HepG2 (cell line): ENCODE measurements around the gene IPO8. TPM values are rescaled to one million over a fixed set of nuclear protein-coding genes. Genes with fewer than 3 reads are reported as not detected.

Source experiments
- CREB1 ChIP-seq, 2 experiments: fragments of 450-650 bp in 1 of 2; IDR thresholded peaks; 2 replicates each; pipeline ENCODE4 v1.6.1; 2016 to 2017; ENCODE audit warnings: control low read depth in 1 of 2, mild to moderate bottlenecking in 1 of 2, missing compliant biosample characterization in 1 of 2, missing genetic modification characterization in 1 of 2
- ETV6 ChIP-seq: sonication (generic); formaldehyde crosslinking; conservative IDR thresholded peaks from 2 replicates; pipeline ENCODE4 v1.4.0; 2020; ENCODE audit warnings: missing genetic modification reagents
- MAFF ChIP-seq: IDR thresholded peaks from 2 replicates; pipeline ENCODE4 v1.6.1; 2011; ENCODE audit warnings: low read depth, low read length, improper control_type of control experiment
- MBNL3 ChIP-seq: fragments of 250-450 bp; sonication (Bioruptor Pico); conservative IDR thresholded peaks from 2 replicates; pipeline ENCODE4 v1.8.0; 2022; ENCODE audit warnings: mild to moderate bottlenecking, inconsistent platforms
- NBN ChIP-seq: fragments of 450-650 bp; conservative IDR thresholded peaks from 2 replicates; pipeline ENCODE4 v1.6.1; 2017
- NR1H2 ChIP-seq: sonication (generic); formaldehyde crosslinking; IDR thresholded peaks from 2 replicates; pipeline ENCODE4 v1.8.1; 2022; ENCODE audit warnings: low read depth, missing genetic modification reagents, borderline replicate concordance
- RBM39 ChIP-seq: fragments of 200-400 bp; formaldehyde crosslinking; IDR thresholded peaks from one replicate; pipeline ENCODE4 v1.6.1; 2018; ENCODE audit warnings: antibody characterized with exemption, mild to moderate bottlenecking, low read depth, low read length; ENCODE audit not compliant: poor library complexity, severe bottlenecking
- SRY ChIP-seq: sonication (generic); formaldehyde crosslinking; IDR thresholded peaks from 2 replicates; pipeline ENCODE4 v1.8.0; 2022; ENCODE audit warnings: mild to moderate bottlenecking, missing genetic modification reagents
- TARDBP ChIP-seq: sonication (generic); formaldehyde crosslinking; IDR thresholded peaks from 2 replicates; pipeline ENCODE4 v1.8.0; 2022; ENCODE audit warnings: mild to moderate bottlenecking, missing genetic modification reagents
- WIZ ChIP-seq: sonication (generic); formaldehyde crosslinking; IDR thresholded peaks from 2 replicates; pipeline ENCODE4 v1.5.1; 2020; ENCODE audit warnings: mild to moderate bottlenecking, missing genetic modification reagents
- ZNF205 ChIP-seq: IDR thresholded peaks from 2 replicates; pipeline ENCODE4 v1.6.1; 2018; ENCODE audit warnings: missing biosample characterization, missing genetic modification reagents
- ZNF230 ChIP-seq: sonication (generic); formaldehyde crosslinking; IDR thresholded peaks from 2 replicates; pipeline ENCODE4 v1.4.0; 2020; ENCODE audit warnings: mild to moderate bottlenecking, missing genetic modification reagents
- ZNF441 ChIP-seq: sonication (generic); formaldehyde crosslinking; IDR thresholded peaks from 2 replicates; pipeline ENCODE4 v1.7.0; 2021; ENCODE audit warnings: missing genetic modification reagents, borderline replicate concordance
- ZNF670 ChIP-seq: sonication (generic); formaldehyde crosslinking; IDR thresholded peaks from 2 replicates; pipeline ENCODE4 v1.8.0; 2022; ENCODE audit warnings: mild to moderate bottlenecking, missing genetic modification reagents, borderline replicate concordance
- ZNF747 ChIP-seq: sonication (generic); formaldehyde crosslinking; IDR thresholded peaks from 2 replicates; pipeline ENCODE4 v1.8.1; 2023; ENCODE audit warnings: missing genetic modification reagents, mild to moderate bottlenecking, borderline replicate concordance
- ZNF773 ChIP-seq: sonication (generic); formaldehyde crosslinking; IDR thresholded peaks from 2 replicates; pipeline ENCODE4 v1.4.0; 2020; ENCODE audit warnings: missing genetic modification reagents, borderline replicate concordance
- ZNF83 ChIP-seq: sonication (generic); formaldehyde crosslinking; IDR thresholded peaks from 2 replicates; pipeline ENCODE4 v1.4.0; 2020; ENCODE audit warnings: missing genetic modification reagents, mild to moderate bottlenecking, borderline replicate concordance
- polyA plus RNA-seq, 8 experiments: library from polyadenylated mRNA; depleted of rRNA in 3 of 8; stranded (reverse) in 7 of 8; unstranded in 1 of 8; fragments of >200 nt; fragmentation: Illumina TruSeq in 4 of 8; extraction: Trizol in 4 of 8; gene quantifications; 2 replicates each; pipeline versions ENCODE4 v1.2.1 to v1.2.3, GENCODE V29; 2011 to 2016; ENCODE audit warnings: low read depth in 4 of 8, missing spikeins in 1 of 8, mixed read lengths in 1 of 8; ENCODE audit not compliant: insufficient read depth in 1 of 8
- total RNA-seq, 5 experiments: library from RNA; depleted of rRNA; stranded (reverse); fragments of >200 nt; fragmentation: Illumina TruSeq; extraction: Trizol; gene quantifications; 2 replicates each; pipeline ENCODE4 v1.2.3, GENCODE V29; 2016; ENCODE audit warnings: low read depth in 1 of 5
- TF ChIP-seq, protein P1 (sequence below): sonication (generic); formaldehyde crosslinking; IDR thresholded peaks from 2 replicates; pipeline ENCODE4; 2020; ENCODE audit warnings: missing genetic modification reagents, mild to moderate bottlenecking, borderline replicate concordance
- TF ChIP-seq, protein P2 (sequence below): IDR thresholded peaks from 2 replicates; pipeline ENCODE4 v1.6.1; 2016; ENCODE audit warnings: low read depth
- TF ChIP-seq, protein P3 (sequence below): sonication (generic); formaldehyde crosslinking; IDR thresholded peaks from 2 replicates; pipeline ENCODE4 v1.5.1; 2020; ENCODE audit warnings: mild to moderate bottlenecking, missing genetic modification reagents, borderline replicate concordance
- TF ChIP-seq, protein P4 (sequence below): sonication (generic); formaldehyde crosslinking; IDR thresholded peaks from 2 replicates; pipeline ENCODE4 v1.5.0; 2020; ENCODE audit warnings: missing genetic modification reagents, mild to moderate bottlenecking, borderline replicate concordance

The IPO8 gene
- total and polyA plus RNA-seq, 2 of the 13 experiments (the other 11 are each of a cell fraction or from before 2014, with no cell fraction given), result 6.3 to 21.8 TPM

DNA sequence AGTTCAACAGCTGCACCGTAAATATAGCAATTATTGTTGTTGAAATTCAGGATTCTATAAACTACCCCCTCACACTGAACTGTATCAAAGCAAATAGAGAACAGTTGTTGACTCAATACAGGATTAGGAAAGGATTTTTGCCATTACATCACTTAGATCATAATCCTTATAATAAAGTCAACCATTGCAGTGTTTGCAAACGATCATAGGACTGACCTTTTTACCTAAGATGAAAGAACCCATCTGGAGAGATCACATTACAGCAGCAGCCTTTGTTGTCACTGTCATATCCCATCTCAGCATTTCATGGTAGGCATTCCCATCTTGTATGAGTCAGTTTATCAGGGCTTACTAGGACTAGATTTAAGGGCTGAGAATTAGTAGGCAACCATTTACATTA lies 96.1 kb downstream of the IPO8 start (continued):
- TF ChIP-seq, protein P1, sequence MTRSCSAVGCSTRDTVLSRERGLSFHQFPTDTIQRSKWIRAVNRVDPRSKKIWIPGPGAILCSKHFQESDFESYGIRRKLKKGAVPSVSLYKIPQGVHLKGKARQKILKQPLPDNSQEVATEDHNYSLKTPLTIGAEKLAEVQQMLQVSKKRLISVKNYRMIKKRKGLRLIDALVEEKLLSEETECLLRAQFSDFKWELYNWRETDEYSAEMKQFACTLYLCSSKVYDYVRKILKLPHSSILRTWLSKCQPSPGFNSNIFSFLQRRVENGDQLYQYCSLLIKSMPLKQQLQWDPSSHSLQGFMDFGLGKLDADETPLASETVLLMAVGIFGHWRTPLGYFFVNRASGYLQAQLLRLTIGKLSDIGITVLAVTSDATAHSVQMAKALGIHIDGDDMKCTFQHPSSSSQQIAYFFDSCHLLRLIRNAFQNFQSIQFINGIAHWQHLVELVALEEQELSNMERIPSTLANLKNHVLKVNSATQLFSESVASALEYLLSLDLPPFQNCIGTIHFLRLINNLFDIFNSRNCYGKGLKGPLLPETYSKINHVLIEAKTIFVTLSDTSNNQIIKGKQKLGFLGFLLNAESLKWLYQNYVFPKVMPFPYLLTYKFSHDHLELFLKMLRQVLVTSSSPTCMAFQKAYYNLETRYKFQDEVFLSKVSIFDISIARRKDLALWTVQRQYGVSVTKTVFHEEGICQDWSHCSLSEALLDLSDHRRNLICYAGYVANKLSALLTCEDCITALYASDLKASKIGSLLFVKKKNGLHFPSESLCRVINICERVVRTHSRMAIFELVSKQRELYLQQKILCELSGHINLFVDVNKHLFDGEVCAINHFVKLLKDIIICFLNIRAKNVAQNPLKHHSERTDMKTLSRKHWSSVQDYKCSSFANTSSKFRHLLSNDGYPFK (CRISPR knock-in tag), result no peak
- TF ChIP-seq ZNF205 (CRISPR knock-in tag) (peak; percentile 35; the same call in 1 of the 2 replicates), ZNF230 (no peak), MAFF (peak; percentile 75), CREB1 (IDR thresholded peaks at IDR 0.05) (no peak), CREB1 (CRISPR knock-in tag; IDR thresholded peaks at IDR 0.05) (peak; percentile 56), SRY (CRISPR knock-in tag) (no peak), ZNF747 (CRISPR knock-in tag) (no peak), ZNF670 (CRISPR knock-in tag) (no peak), ETV6 (CRISPR knock-in tag) (no peak), ZNF441 (CRISPR knock-in tag) (no peak), ZNF83 (CRISPR knock-in tag) (no peak), NBN (no peak), MBNL3 (no peak), ZNF773 (CRISPR knock-in tag) (no peak), RBM39 (no peak), WIZ (CRISPR knock-in tag) (no peak), TARDBP (CRISPR knock-in tag) (peak; percentile 54; the same call in 1 of the 2 replicates), NR1H2 (no peak)
- TF ChIP-seq, protein P2, sequence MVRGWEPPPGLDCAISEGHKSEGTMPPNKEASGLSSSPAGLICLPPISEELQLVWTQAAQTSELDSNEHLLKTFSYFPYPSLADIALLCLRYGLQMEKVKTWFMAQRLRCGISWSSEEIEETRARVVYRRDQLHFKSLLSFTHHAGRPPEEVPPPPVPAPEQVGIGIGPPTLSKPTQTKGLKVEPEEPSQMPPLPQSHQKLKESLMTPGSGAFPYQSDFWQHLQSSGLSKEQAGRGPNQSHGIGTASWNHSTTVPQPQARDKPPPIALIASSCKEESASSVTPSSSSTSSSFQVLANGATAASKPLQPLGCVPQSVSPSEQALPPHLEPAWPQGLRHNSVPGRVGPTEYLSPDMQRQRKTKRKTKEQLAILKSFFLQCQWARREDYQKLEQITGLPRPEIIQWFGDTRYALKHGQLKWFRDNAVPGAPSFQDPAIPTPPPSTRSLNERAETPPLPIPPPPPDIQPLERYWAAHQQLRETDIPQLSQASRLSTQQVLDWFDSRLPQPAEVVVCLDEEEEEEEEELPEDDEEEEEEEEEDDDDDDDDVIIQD (CRISPR knock-in tag), result peak; percentile 97
- TF ChIP-seq, protein P3, sequence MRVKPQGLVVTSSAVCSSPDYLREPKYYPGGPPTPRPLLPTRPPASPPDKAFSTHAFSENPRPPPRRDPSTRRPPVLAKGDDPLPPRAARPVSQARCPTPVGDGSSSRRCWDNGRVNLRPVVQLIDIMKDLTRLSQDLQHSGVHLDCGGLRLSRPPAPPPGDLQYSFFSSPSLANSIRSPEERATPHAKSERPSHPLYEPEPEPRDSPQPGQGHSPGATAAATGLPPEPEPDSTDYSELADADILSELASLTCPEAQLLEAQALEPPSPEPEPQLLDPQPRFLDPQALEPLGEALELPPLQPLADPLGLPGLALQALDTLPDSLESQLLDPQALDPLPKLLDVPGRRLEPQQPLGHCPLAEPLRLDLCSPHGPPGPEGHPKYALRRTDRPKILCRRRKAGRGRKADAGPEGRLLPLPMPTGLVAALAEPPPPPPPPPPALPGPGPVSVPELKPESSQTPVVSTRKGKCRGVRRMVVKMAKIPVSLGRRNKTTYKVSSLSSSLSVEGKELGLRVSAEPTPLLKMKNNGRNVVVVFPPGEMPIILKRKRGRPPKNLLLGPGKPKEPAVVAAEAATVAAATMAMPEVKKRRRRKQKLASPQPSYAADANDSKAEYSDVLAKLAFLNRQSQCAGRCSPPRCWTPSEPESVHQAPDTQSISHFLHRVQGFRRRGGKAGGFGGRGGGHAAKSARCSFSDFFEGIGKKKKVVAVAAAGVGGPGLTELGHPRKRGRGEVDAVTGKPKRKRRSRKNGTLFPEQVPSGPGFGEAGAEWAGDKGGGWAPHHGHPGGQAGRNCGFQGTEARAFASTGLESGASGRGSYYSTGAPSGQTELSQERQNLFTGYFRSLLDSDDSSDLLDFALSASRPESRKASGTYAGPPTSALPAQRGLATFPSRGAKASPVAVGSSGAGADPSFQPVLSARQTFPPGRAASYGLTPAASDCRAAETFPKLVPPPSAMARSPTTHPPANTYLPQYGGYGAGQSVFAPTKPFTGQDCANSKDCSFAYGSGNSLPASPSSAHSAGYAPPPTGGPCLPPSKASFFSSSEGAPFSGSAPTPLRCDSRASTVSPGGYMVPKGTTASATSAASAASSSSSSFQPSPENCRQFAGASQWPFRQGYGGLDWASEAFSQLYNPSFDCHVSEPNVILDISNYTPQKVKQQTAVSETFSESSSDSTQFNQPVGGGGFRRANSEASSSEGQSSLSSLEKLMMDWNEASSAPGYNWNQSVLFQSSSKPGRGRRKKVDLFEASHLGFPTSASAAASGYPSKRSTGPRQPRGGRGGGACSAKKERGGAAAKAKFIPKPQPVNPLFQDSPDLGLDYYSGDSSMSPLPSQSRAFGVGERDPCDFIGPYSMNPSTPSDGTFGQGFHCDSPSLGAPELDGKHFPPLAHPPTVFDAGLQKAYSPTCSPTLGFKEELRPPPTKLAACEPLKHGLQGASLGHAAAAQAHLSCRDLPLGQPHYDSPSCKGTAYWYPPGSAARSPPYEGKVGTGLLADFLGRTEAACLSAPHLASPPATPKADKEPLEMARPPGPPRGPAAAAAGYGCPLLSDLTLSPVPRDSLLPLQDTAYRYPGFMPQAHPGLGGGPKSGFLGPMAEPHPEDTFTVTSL (CRISPR knock-in tag), result peak; percentile 86; the same call in 1 of the 2 replicates
- TF ChIP-seq, protein P4, sequence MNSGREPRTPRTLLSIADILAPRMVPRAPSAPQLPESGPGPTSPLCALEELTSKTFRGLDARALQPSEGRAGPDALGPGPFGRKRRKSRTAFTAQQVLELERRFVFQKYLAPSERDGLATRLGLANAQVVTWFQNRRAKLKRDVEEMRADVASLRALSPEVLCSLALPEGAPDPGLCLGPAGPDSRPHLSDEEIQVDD (CRISPR knock-in tag), result no peak
